Adrenal gland (tissue), 12 donors: ENCODE data around the gene MRFAP1. TPM values are rescaled to one million over a fixed set of nuclear protein-coding genes. Genes with fewer than 3 reads are reported as not detected.

ENCODE experiments used
- DNase-seq, 7 donors: peaks; one replicate each; pipeline ENCODE4 v3.0.0-alpha.2; 2019 to 2020
- H3K27ac ChIP-seq, 5 donors: fragments of 200-600 bp; sonication (generic) in 4 of 5; 1 replicate in 3 of 5; 2 replicates in 2 of 5; pipeline versions ENCODE4 v1.5.1 to v1.8.0; 2016 to 2020; ENCODE audit warnings: mild to moderate bottlenecking in 1 of 5
- H3K27me3 ChIP-seq: fragments of 200-600 bp; 2 replicates; pipeline ENCODE4 v1.8.0; 2021
- H3K36me3 ChIP-seq, 2 donors: fragments of 200-600 bp; replicated peaks in 1 of 2; 1 replicate in 1 of 2; 2 replicates in 1 of 2; pipeline versions ENCODE4 v1.5.1 to v1.8.0; 2018 to 2022
- H3K4me1 ChIP-seq, 2 donors: fragments of 200-600 bp; replicated peaks in 1 of 2; 1 replicate in 1 of 2; 2 replicates in 1 of 2; pipeline versions ENCODE4 v1.5.1 to v1.8.0; 2018 to 2021
- H3K4me3 ChIP-seq, 4 donors: fragments of 200-600 bp; sonication (generic) in 3 of 4; one replicate each; pipeline ENCODE4 v1.5.1; 2016 to 2018
- H3K9me3 ChIP-seq, 3 donors: fragments of 200-600 bp; sonication (generic) in 1 of 3; replicated peaks in 1 of 3; 1 replicate in 2 of 3; 2 replicates in 1 of 3; pipeline versions ENCODE4 v1.5.1 to v1.8.0; 2016 to 2021
- POLR2A ChIP-seq, 2 donors: fragments of 450-650 bp; IDR thresholded peaks; one replicate each; pipeline ENCODE4 v1.6.1; 2017; ENCODE audit warnings: antibody characterized with exemption in 2 of 2, mild to moderate bottlenecking in 2 of 2, moderate library complexity in 1 of 2
- WGBS, 4 donors: extraction: QIAGEN DNeasy Blood & Tissue Kit in 2 of 4; methylation state at CpG; one replicate each; pipeline versions ENCODE4 v1.1.5 to v1.1.7; 2013 to 2017; 5-methylcytosine and 5-hydroxymethylcytosine counted together
- intact Hi-C, 2 donors: fragments of 100-400 bp; cut with DNase I; formaldehyde crosslinking; loops; one replicate each; pipeline versions ENCODE4 v1.14.1 to v1.15.0; 2022 to 2023
- polyA plus RNA-seq, 3 donors: library from polyadenylated mRNA; stranded (reverse); fragments of 200-250 nt in 2 of 3; fragments of 350-450 nt in 1 of 3; fragmentation: Illumina TruSeq in 1 of 3; extraction: RNeasy Lipid Tissue Mini Kit (QIAGEN cat#74804) in 1 of 3; gene quantifications; one replicate each; pipeline ENCODE4 v1.2.3, GENCODE V29; 2013 to 2014
- total RNA-seq, 9 donors: library from RNA; depleted of rRNA in 4 of 9; stranded (reverse); fragments of >200 nt in 4 of 9; fragments of 120-200 nt in 1 of 9; fragmentation: NEBNext Ultra II Directional in 1 of 9; extraction: Animal tissue kit (Norgen Biotek cat#: 25700) in 1 of 9; gene quantifications; one replicate each; pipeline versions ENCODE4 v1.1.0 to v1.2.4, GENCODE V29; 2013 to 2023
- TF ChIP-seq, protein P1 (sequence below), 6 experiments: fragments of 450-650 bp in 4 of 6; fragments of 200-600 bp in 2 of 6; sonication (generic) in 1 of 6; IDR thresholded peaks; 1 replicate in 5 of 6; 2 replicates in 1 of 6; pipeline versions ENCODE4 v1.5.1 to v1.8.0; 2016 to 2021; ENCODE audit warnings: antibody characterized with exemption in 6 of 6, mild to moderate bottlenecking in 2 of 6, moderate library complexity in 1 of 6
- donor health status: healthy with polysubstance abuse.
- donor health status: Bipolar disorder and iron deficiency.
- donor health status: DM: yes; HTN: yes; CAD: no.
- donor health status: DM: no; HTN: no; CAD: no.
- donor health status: DM: no; HTN: no; CAD: no.
- donor health status: DM: yes; HTN: yes; CAD: no.

MRFAP1 gene
- total and polyA plus RNA-seq, 12 donors: 161 to 618 (median 329) TPM

- Histone ChIP-seq H3K4me3 (no peak overlapping the region), H3K27ac (peak overlapping the region in 1 of 5 donors; percentile 38), H3K9me3 (peaks cover 0 to 3% (median 0%) of the 10 kb centered on the region in 3 donors), H3K27me3 (no peaks in the 10 kb centered on the region), H3K36me3 (peaks cover 0 to 24% of the 10 kb centered on the region in 2 donors), H3K4me1 (no peaks in the 10 kb centered on the region)
- 92 to 96% (median 94%) methylated on average over 16 to 26 of the region's 26 CpGs for WGBS, 4 donors
- intact Hi-C loops: no loop called here
- no peak for DNase-seq
- TF ChIP-seq POLR2A (IDR thresholded peaks at IDR 0.05): no peak
- TF ChIP-seq, protein P1, sequence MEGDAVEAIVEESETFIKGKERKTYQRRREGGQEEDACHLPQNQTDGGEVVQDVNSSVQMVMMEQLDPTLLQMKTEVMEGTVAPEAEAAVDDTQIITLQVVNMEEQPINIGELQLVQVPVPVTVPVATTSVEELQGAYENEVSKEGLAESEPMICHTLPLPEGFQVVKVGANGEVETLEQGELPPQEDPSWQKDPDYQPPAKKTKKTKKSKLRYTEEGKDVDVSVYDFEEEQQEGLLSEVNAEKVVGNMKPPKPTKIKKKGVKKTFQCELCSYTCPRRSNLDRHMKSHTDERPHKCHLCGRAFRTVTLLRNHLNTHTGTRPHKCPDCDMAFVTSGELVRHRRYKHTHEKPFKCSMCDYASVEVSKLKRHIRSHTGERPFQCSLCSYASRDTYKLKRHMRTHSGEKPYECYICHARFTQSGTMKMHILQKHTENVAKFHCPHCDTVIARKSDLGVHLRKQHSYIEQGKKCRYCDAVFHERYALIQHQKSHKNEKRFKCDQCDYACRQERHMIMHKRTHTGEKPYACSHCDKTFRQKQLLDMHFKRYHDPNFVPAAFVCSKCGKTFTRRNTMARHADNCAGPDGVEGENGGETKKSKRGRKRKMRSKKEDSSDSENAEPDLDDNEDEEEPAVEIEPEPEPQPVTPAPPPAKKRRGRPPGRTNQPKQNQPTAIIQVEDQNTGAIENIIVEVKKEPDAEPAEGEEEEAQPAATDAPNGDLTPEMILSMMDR (IDR thresholded peaks at IDR 0.05): no peak
Measured at GRCh38 chr4:6609415-6610079, 30.9 kb upstream of the MRFAP1 start.

DNA sequence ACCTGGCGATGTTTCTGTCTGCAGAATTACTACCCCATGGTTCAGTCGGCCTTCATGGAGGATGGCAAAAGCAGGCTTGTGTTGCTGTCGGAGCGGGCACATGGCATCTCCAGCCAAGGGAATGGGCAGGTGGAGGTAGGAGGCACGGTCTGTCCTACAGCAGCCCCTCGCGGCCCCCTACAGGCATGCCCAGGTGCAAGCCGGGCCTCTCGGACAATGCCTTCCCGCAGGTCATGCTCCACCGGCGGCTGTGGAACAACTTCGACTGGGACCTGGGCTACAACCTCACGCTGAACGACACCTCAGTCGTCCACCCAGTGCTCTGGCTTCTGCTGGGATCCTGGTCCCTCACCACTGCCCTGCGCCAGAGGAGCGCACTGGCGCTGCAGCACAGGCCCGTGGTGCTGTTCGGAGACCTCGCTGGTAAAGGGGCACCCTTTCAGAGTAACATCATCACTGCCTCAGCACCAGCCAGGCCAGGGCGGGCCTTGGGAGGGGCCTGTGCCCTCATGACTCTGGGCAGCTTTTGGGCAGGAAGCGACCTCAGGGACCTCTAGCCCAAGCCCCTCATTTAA is 29.5 kb upstream of the MRFAP1 start:
- WGBS, 4 donors: 96 to 100% (median 96%) methylated on average over 4 to 24 of the region's 24 CpGs
- H3K4me1 ChIP-seq: no peaks in the 10 kb centered on the region
- no peaks in the 10 kb centered on the region for H3K27me3 ChIP-seq
- no peaks in the 10 kb centered on the region for H3K9me3 ChIP-seq
- no peak for DNase-seq
- H3K27ac ChIP-seq: no peak overlapping the region
- peaks cover 0 to 24% of the 10 kb centered on the region in 2 donors for H3K36me3 ChIP-seq
- no peak overlapping the region for H3K4me3 ChIP-seq
- TF ChIP-seq, protein P1 (IDR thresholded peaks at IDR 0.05): no peak
- no peak for TF ChIP-seq POLR2A (IDR thresholded peaks at IDR 0.05)
- intact Hi-C loops: no loop called here

DNA sequence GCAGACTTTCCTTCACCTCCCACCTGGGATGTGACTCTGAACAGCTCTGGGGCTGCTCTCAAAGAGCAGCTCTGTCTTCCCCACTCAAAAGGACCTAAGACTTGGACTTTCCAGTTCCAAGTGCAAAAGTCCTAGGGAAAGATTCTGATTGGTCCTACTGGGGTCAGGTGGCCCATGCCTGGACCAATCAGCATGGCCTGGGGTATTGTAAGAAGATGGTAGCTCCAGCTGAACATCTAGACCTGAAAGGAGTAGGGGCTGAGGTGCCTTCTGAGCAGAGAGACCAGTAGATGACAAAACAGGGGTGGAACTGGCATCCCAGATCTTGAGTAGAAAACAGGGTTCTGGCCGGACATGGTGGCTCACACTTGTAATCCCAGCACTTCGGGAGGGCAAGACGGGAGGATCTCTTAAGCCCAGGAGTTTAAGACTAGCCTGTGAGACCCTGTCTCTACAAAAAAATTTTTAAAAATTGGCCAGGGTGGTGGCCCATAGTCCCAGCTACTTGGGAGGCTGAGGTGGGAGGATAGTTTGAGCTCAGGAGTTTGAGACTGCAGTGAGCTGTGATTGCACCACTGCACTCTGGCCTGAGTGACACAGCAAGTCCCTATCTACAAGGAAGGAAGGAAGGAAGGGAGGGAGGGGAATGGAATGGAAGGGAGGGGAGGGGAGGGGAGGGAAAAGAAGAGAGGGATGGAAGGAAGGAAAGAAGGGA is 27.4 kb upstream of the MRFAP1 start:
- DNase-seq: no peak
- Histone ChIP-seq H3K9me3 (no peaks in the 10 kb centered on the region), H3K4me3 (no peak overlapping the region), H3K27me3 (no peaks in the 10 kb centered on the region), H3K36me3 (peaks cover 0 to 25% of the 10 kb centered on the region in 2 donors), H3K27ac (no peak overlapping the region), H3K4me1 (no peaks in the 10 kb centered on the region)
- WGBS, 4 donors: 85 to 100% (median 96%) methylated on average over 3 of the region's 3 CpGs
- intact Hi-C loops: no loop called here
- no peak for TF ChIP-seq POLR2A (IDR thresholded peaks at IDR 0.05)
- TF ChIP-seq, protein P1 (IDR thresholded peaks at IDR 0.05): no peak
